ENCODE measurements around the gene OPA1.
"Not testable (repeated sequence)": the region's sequence is repeated elsewhere in the genome, so short reads cannot be mapped to it uniquely, and the experiment has no call there.

Gene OPA1

DNA sequence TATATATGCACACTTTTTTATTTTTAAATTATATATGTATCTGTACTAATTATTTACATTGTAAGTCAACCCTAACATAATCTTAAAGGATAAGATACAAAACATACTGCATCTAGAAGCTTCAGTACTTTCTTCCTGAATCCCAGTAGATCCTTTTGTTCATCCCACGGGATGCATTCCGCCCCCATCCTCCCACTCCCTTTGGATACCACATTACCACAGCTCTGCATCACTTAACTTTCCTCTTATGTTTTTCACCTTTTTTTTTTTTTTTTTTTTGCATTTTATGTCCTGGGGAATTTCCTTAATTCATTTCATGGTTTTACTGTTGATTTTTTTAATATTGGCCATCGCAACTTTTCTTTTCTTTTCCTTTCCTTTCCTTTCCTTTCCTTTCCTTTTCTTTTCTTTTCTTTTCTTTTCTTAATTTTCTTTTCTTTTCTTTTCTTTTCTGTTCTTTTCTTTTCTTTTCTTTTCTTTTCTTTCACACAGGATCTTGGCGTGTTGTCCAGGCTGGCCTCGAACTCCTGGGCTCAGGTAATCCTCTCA lies 3.0 kb downstream of the OPA1 start:
- H3K36me3 ChIP-seq (ENCODE audit: control insufficient read depth, insufficient read depth, low read length): no peaks in the 10 kb centered on the region
- no peak overlapping the region for H3K9ac ChIP-seq (ENCODE audit: low read length)
- H3K27me3 ChIP-seq (ENCODE audit: control insufficient read depth, insufficient read depth, low read length): no peaks in the 10 kb centered on the region
- H3K27ac ChIP-seq (ENCODE audit: low read depth, low read length): no peak overlapping the region
- H3K4me3 ChIP-seq (ENCODE audit: low read length): no peak overlapping the region
- no peaks in the 10 kb centered on the region for H3K4me1 ChIP-seq (ENCODE audit: control insufficient read depth, insufficient read depth, low read length)

DNA sequence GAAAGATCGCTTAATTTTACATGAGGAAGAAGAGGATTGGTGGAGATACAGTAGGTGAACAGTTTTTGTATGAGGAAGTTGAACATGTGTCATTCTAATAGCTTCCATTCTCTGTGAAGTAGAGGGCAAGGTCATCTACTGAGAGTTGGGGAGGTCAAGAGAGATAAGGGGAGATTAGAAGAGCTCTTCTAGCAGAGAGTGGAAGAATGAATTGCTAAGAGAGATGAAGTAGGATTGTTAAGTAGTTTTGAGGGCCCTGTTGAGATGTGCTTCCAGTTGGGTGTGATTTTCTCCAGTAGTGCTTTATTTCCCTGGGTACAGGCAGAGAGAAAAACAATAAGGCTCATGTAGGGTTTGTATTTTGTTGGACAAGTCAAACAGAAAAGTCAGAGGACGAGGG lies 5.2 kb downstream of the OPA1 start:
- Histone ChIP-seq H3K4me1 (ENCODE audit: control insufficient read depth, insufficient read depth, low read length) (no peaks in the 10 kb centered on the region), H3K9ac (ENCODE audit: low read length) (no peak overlapping the region), H3K27me3 (ENCODE audit: control insufficient read depth, insufficient read depth, low read length) (no peaks in the 10 kb centered on the region), H3K27ac (ENCODE audit: low read depth, low read length) (no peak overlapping the region), H3K36me3 (ENCODE audit: control insufficient read depth, insufficient read depth, low read length) (no peaks in the 10 kb centered on the region), H3K4me3 (ENCODE audit: low read length) (no peak overlapping the region)

DNA sequence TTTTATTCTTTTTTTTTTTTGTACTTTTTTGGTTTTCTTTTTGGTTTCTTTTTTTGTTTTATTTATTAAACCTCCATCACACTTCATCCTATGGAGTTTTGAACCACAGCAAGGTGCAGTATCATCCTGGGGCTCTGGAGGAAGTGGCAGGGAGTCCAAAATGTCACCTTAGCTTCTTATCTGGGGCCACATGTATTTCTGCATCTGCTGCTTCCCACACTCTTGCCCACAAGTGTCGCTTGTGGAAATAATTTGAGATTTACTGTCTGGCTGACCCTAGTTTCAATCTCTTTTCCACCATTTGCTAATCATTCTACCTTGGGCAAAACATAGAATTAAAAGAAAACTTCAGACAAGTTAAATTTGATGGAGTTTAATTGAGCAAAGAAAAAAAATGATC lies 6.4 kb downstream of the OPA1 start:
- H3K9ac ChIP-seq (ENCODE audit: low read length): no peak overlapping the region
- no peaks in the 10 kb centered on the region for H3K36me3 ChIP-seq (ENCODE audit: control insufficient read depth, insufficient read depth, low read length)
- H3K4me3 ChIP-seq (ENCODE audit: low read length): no peak overlapping the region
- H3K27ac ChIP-seq (ENCODE audit: low read depth, low read length): no peak overlapping the region
- H3K27me3 ChIP-seq (ENCODE audit: control insufficient read depth, insufficient read depth, low read length): no peaks in the 10 kb centered on the region
- no peaks in the 10 kb centered on the region for H3K4me1 ChIP-seq (ENCODE audit: control insufficient read depth, insufficient read depth, low read length)

DNA sequence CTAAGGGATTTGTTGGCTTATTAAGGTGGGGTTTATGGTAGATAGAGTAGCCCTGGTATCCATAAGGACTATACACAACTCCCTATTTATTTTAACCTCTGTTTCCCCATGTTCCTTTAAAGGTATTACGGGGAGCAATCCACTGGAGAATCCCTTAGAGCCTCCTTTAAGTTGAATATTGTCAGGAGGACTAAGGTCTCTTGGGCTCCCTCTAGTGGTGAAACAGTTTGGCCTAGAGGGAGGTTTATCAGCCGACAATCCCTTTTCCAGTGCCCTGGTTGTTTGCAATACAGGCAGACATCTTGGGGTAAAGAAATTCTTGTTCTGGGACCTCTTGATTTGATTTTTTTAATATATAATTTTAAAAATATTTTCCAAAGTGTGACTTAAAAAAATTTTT lies 12.9 kb downstream of the OPA1 start:
- Histone ChIP-seq H3K27me3 (ENCODE audit: control insufficient read depth, insufficient read depth, low read length) (no peaks in the 10 kb centered on the region), H3K27ac (ENCODE audit: low read depth, low read length) (no peak overlapping the region), H3K9ac (ENCODE audit: low read length) (no peak overlapping the region), H3K4me3 (ENCODE audit: low read length) (no peak overlapping the region), H3K4me1 (ENCODE audit: control insufficient read depth, insufficient read depth, low read length) (no peaks in the 10 kb centered on the region), H3K36me3 (ENCODE audit: control insufficient read depth, insufficient read depth, low read length) (no peaks in the 10 kb centered on the region)

DNA sequence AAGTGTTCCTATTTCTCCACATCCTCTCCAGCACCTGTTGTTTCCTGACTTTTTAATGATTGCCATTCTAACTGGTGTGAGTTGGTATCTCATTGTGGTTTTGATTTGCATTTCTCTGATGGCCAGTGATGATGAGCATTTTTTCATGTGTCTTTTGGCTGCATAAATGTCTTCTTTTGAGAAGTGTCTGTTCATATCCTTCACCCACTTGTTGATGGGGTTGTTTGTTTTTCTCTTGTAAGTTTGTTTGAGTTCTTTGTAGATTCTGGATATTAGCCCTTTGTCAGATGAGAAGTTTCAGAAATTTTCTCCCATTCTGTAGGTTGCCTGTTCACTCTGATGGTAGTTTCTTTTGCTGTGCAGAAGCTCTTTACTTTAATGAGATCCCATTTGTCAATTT lies 13.9 kb downstream of the OPA1 start:
- not testable (repeated sequence) for H3K4me1 ChIP-seq (ENCODE audit: control insufficient read depth, insufficient read depth, low read length); H3K4me3 ChIP-seq (ENCODE audit: low read length); H3K36me3 ChIP-seq (ENCODE audit: control insufficient read depth, insufficient read depth, low read length); H3K27me3 ChIP-seq (ENCODE audit: control insufficient read depth, insufficient read depth, low read length); H3K27ac ChIP-seq (ENCODE audit: low read depth, low read length); H3K9ac ChIP-seq (ENCODE audit: low read length)

DNA sequence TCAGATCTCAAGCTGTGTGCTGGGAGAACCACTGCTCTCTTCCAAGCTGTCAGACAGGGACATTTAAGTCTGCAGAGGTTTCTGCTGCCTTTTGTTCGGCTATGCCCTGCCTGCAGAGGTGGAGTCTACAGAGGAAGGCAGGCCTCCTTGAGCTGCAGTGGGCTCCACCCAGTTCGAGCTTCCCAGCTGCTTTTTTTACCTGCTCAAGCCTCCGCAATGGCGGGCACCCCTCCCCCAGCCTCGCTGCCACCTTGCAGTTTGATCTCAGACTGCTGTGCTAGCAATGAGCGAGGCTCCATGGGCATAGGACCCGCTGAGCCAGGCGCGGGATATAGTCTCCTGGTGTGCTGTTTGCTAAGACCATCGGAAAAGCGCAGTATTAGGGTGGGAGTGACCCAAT lies 17.5 kb downstream of the OPA1 start:
- H3K36me3 ChIP-seq (ENCODE audit: control insufficient read depth, insufficient read depth, low read length); H3K9ac ChIP-seq (ENCODE audit: low read length); H3K27me3 ChIP-seq (ENCODE audit: control insufficient read depth, insufficient read depth, low read length); H3K4me1 ChIP-seq (ENCODE audit: control insufficient read depth, insufficient read depth, low read length); H3K4me3 ChIP-seq (ENCODE audit: low read length); H3K27ac ChIP-seq (ENCODE audit: low read depth, low read length): not testable (repeated sequence)

DNA sequence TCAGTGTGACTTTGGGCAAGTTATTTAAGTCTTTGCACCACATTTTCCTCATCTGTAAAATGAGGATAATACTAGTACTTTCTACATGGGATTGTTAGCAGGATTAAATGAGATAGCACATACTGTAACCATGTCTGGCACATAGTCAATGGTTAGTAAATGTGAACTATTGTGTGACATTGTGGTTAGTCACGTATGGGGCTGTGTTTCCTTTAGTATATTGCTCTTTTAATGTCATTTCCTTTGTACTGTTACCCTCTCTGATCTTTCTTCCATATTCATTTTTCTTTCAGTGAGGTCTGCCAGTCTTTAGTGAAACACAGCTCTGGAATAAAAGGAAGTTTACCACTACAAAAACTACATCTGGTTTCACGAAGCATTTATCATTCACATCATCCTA lies 21.4 kb downstream of the OPA1 start:
- H3K9ac ChIP-seq (ENCODE audit: low read length): no peak overlapping the region
- H3K36me3 ChIP-seq (ENCODE audit: control insufficient read depth, insufficient read depth, low read length): no peaks in the 10 kb centered on the region
- H3K4me1 ChIP-seq (ENCODE audit: control insufficient read depth, insufficient read depth, low read length): no peaks in the 10 kb centered on the region
- H3K27ac ChIP-seq (ENCODE audit: low read depth, low read length): no peak overlapping the region
- no peak overlapping the region for H3K4me3 ChIP-seq (ENCODE audit: low read length)
- no peaks in the 10 kb centered on the region for H3K27me3 ChIP-seq (ENCODE audit: control insufficient read depth, insufficient read depth, low read length)

DNA sequence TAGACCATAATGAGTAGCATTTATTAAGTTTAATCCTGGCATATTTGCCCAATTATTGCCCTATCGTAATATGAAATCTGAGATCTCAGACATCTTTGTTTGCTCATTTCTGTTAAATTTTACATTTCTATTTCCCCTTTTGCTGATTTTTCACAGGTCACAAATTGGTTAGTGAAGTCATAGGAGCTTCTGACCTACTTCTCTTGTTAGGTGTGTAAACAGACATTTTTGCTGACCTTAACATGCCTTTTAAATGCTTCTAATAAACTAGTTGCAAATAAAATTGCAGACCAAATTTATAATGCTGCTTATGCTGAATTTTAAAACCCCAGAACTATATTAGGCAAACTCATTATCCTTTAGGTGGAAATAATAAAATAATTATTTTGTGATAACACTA lies 24.6 kb downstream of the OPA1 start:
- Histone ChIP-seq H3K4me1 (ENCODE audit: control insufficient read depth, insufficient read depth, low read length) (no peaks in the 10 kb centered on the region), H3K27me3 (ENCODE audit: control insufficient read depth, insufficient read depth, low read length) (no peaks in the 10 kb centered on the region), H3K4me3 (ENCODE audit: low read length) (no peak overlapping the region), H3K27ac (ENCODE audit: low read depth, low read length) (no peak overlapping the region), H3K36me3 (ENCODE audit: control insufficient read depth, insufficient read depth, low read length) (peaks cover 2% of the 10 kb centered on the region), H3K9ac (ENCODE audit: low read length) (no peak overlapping the region)

DNA sequence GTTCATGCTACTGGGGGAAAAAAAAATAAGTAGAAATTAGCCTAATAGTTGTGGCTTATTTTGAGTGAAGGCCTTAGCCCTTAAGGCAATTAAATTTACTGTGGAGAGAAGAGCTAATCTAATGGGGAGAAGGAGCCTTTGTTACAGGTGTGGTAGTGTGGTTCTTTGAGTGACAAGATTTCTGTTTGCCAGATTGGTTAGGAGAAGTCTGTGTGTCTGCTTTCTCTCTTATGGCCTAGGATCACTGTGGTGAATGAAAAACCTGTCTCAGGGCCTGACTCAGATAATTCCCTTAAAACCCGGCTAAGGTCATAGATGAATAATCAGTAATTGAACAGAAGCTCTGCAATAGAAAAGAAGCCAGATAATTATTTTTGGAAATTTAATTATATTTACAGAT lies 27.0 kb downstream of the OPA1 start:
- H3K36me3 ChIP-seq (ENCODE audit: control insufficient read depth, insufficient read depth, low read length): peaks cover 2% of the 10 kb centered on the region
- H3K27ac ChIP-seq (ENCODE audit: low read depth, low read length): no peak overlapping the region

DNA sequence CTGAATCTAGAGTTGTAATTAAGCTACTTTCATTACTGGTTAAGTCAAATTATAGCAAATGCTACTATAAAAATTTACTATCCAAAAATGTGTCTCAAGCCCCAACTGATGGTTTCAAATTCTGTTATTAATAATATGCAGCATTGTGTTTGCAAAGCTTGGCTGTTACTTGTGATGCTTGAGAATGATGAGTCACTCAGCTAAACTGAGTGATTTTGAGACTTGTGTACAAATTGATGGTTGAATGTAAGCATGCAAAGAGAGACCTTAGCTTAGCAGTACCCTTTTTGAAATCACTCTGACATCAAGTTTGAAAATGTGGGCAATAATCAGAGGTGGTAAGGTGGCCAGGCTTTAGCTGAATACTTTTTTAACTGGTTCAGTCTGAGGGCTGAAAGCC lies 27.6 kb downstream of the OPA1 start:
- Histone ChIP-seq H3K36me3 (ENCODE audit: control insufficient read depth, insufficient read depth, low read length) (peaks cover 2% of the 10 kb centered on the region), H3K27ac (ENCODE audit: low read depth, low read length) (no peak overlapping the region), H3K4me3 (ENCODE audit: low read length) (no peak overlapping the region), H3K9ac (ENCODE audit: low read length) (no peak overlapping the region), H3K4me1 (ENCODE audit: control insufficient read depth, insufficient read depth, low read length) (no peaks in the 10 kb centered on the region), H3K27me3 (ENCODE audit: control insufficient read depth, insufficient read depth, low read length) (no peaks in the 10 kb centered on the region)

More for the DNA sequence above, 27.0 kb downstream of the OPA1 start:
- Histone ChIP-seq H3K4me1 (ENCODE audit: control insufficient read depth, insufficient read depth, low read length) (no peaks in the 10 kb centered on the region), H3K9ac (ENCODE audit: low read length) (no peak overlapping the region), H3K4me3 (ENCODE audit: low read length) (no peak overlapping the region), H3K27me3 (ENCODE audit: control insufficient read depth, insufficient read depth, low read length) (no peaks in the 10 kb centered on the region)

DNA sequence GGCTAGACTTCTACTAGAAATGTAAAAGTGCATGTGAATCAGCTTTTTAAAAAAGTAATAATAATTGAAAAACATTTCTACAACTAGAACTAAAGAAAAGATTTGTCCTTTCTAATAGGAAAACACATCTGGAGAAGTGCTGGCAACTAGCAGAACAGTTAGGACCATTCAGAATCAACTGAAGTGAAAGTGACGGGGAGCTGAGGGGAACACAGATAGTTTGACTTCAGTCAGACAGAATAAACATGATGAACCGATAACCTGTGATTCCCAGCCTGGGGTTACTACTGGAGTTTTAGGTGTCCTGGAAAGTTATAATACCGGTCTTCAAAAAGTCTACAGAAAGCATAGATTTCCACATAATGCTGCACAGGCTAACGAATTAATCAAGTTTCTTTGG lies 28.1 kb downstream of the OPA1 start:
- Histone ChIP-seq H3K9ac (ENCODE audit: low read length) (no peak overlapping the region), H3K4me3 (ENCODE audit: low read length) (no peak overlapping the region), H3K27me3 (ENCODE audit: control insufficient read depth, insufficient read depth, low read length) (no peaks in the 10 kb centered on the region), H3K4me1 (ENCODE audit: control insufficient read depth, insufficient read depth, low read length) (no peaks in the 10 kb centered on the region), H3K27ac (ENCODE audit: low read depth, low read length) (no peak overlapping the region), H3K36me3 (ENCODE audit: control insufficient read depth, insufficient read depth, low read length) (peaks cover 2% of the 10 kb centered on the region)

DNA sequence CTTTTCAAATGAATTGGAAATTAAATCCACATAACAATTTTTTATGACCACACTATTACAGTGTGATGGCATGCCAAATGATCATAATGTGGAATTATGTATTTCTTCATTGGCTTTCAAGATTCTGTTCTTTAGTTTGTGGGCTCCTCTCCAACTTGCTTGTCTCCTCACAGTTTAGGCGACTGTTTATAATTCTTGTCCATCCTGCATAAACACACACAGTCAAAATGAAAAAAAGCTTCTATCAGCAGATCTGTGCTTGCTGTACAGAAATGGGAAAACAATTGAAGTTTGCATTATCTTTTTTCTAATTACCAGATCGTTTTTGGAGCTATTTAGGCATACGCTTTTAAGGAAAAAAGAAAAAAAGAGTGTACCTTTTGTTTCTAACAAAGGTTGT lies 37.0 kb downstream of the OPA1 start:
- H3K4me3 ChIP-seq (ENCODE audit: low read length): no peak overlapping the region
- no peak overlapping the region for H3K9ac ChIP-seq (ENCODE audit: low read length)
- no peaks in the 10 kb centered on the region for H3K36me3 ChIP-seq (ENCODE audit: control insufficient read depth, insufficient read depth, low read length)
- no peaks in the 10 kb centered on the region for H3K27me3 ChIP-seq (ENCODE audit: control insufficient read depth, insufficient read depth, low read length)
- H3K27ac ChIP-seq (ENCODE audit: low read depth, low read length): no peak overlapping the region
- H3K4me1 ChIP-seq (ENCODE audit: control insufficient read depth, insufficient read depth, low read length): peaks cover 3% of the 10 kb centered on the region

DNA sequence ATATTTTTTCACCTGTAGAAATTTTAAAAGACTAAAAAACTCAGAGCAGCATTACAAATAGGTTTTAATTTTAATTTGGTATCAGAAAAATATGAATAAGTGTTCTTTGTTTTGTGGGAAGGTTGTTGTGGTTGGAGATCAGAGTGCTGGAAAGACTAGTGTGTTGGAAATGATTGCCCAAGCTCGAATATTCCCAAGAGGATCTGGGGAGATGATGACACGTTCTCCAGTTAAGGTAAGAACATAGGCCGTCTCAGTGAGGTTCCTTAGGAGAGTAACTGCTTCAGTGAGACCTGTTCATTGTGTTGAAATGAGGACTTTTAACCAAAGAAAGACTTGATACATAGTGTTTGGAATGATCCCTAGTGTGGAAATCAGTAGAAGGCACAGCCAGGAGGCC lies 44.8 kb downstream of the OPA1 start:
- H3K27ac ChIP-seq (ENCODE audit: low read depth, low read length): no peak overlapping the region
- H3K4me1 ChIP-seq (ENCODE audit: control insufficient read depth, insufficient read depth, low read length): no peaks in the 10 kb centered on the region
- peaks cover 9% of the 10 kb centered on the region for H3K36me3 ChIP-seq (ENCODE audit: control insufficient read depth, insufficient read depth, low read length)
- H3K27me3 ChIP-seq (ENCODE audit: control insufficient read depth, insufficient read depth, low read length): no peaks in the 10 kb centered on the region
- no peak overlapping the region for H3K4me3 ChIP-seq (ENCODE audit: low read length)
- H3K9ac ChIP-seq (ENCODE audit: low read length): no peak overlapping the region
